ENCODE measurements around the gene SFMBT2.

Gene SFMBT2

DNA sequence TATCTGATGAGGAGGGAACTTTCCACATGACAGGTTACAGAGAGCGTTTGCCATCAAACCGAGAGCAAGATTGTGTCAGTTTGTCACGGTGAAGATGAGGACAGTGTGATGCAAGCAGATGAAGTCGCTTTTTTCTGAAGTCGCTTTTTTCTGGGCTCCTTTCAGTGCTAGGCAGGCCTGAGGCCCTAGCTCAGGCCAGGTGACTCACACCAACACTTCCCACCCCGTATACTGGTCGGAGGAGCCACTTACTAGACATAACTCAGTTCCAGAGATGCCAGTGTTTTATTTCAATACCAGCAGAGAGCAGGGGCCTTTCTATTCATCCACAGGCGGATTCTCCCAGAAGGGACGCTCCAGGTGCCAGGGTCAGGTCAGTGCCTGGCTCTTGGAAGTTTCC, 58.9 kb downstream of the SFMBT2 start:
- Histone ChIP-seq H3K27ac (no peak overlapping the region), H3K4me1 (ENCODE audit: control insufficient read depth in 1 of 2, insufficient read depth in 1 of 2, low read depth in 1 of 2, low read length in 1 of 2) (no peaks in the 10 kb centered on the region), H3K36me3 (no peaks in the 10 kb centered on the region), H3K4me3 (ENCODE audit: low read depth in 1 of 2, low read length in 1 of 2) (no peak overlapping the region), H3K9me3 (no peaks in the 10 kb centered on the region), H3K27me3 (no peaks in the 10 kb centered on the region)
- TF ChIP-seq, protein P1, sequence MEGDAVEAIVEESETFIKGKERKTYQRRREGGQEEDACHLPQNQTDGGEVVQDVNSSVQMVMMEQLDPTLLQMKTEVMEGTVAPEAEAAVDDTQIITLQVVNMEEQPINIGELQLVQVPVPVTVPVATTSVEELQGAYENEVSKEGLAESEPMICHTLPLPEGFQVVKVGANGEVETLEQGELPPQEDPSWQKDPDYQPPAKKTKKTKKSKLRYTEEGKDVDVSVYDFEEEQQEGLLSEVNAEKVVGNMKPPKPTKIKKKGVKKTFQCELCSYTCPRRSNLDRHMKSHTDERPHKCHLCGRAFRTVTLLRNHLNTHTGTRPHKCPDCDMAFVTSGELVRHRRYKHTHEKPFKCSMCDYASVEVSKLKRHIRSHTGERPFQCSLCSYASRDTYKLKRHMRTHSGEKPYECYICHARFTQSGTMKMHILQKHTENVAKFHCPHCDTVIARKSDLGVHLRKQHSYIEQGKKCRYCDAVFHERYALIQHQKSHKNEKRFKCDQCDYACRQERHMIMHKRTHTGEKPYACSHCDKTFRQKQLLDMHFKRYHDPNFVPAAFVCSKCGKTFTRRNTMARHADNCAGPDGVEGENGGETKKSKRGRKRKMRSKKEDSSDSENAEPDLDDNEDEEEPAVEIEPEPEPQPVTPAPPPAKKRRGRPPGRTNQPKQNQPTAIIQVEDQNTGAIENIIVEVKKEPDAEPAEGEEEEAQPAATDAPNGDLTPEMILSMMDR (IDR thresholded peaks at IDR 0.05): no peak

DNA sequence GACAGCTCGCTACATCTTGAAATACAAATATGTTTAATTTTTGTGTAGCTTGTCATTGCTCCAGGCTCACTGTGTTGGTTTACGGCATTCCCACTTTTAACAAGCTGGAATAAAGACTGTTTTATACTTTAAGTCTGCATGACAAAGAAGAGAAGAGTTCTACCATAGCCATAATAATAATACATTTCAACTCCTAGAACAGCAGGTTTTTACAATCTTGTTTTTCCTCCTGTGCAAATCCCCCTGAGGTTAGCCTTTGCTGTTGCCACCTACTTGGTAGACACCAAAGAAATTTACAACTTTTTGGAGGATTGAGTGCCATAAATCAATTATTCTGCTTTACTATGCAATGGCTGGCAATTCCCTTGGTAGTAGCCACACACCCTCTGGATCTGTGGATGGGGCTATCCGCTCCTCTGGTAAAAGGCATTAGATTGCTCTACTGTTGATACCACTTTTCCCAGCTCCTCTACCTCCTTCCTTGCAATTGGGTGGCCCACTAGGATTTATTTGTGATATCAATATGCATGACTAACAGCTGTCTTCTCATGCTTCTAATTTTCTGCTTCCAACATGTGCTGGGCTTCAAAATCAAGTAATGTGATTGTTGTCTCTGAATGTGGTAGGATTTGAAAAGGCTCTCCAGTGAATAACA, 60.2 kb downstream of the SFMBT2 start:
- Histone ChIP-seq H3K36me3 (no peaks in the 10 kb centered on the region), H3K4me1 (ENCODE audit: control insufficient read depth in 1 of 2, insufficient read depth in 1 of 2, low read depth in 1 of 2, low read length in 1 of 2) (no peaks in the 10 kb centered on the region), H3K4me3 (ENCODE audit: low read depth in 1 of 2, low read length in 1 of 2) (no peak overlapping the region), H3K27ac (no peak overlapping the region), H3K9me3 (no peaks in the 10 kb centered on the region), H3K27me3 (no peaks in the 10 kb centered on the region)
- TF ChIP-seq, protein P1 (IDR thresholded peaks at IDR 0.05): no peak

DNA sequence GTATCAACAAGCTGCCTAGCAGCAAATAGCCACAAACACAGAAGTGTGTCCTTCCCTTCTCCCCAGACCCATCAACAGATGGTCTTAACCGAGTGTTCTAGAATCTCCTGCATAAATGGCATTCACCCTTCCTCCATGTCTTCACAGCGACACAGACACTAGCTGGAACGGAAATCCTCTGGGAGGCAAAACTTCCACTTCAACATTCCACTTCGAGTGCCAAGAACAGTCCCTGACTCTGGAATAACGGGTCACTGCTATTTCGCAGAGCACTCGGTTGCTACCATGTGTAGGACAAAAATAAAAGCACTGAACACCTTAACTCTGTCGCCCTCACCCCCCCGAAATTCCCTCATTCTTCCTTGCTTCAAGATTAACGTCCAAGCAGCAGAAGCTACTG, 65.1 kb downstream of the SFMBT2 start:
- Histone ChIP-seq H3K9me3 (no peaks in the 10 kb centered on the region), H3K4me3 (ENCODE audit: low read depth in 1 of 2, low read length in 1 of 2) (no peak overlapping the region), H3K27ac (no peak overlapping the region), H3K36me3 (no peaks in the 10 kb centered on the region), H3K4me1 (ENCODE audit: control insufficient read depth in 1 of 2, insufficient read depth in 1 of 2, low read depth in 1 of 2, low read length in 1 of 2) (no peaks in the 10 kb centered on the region), H3K27me3 (no peaks in the 10 kb centered on the region)
- TF ChIP-seq, protein P1 (IDR thresholded peaks at IDR 0.05): no peak

DNA sequence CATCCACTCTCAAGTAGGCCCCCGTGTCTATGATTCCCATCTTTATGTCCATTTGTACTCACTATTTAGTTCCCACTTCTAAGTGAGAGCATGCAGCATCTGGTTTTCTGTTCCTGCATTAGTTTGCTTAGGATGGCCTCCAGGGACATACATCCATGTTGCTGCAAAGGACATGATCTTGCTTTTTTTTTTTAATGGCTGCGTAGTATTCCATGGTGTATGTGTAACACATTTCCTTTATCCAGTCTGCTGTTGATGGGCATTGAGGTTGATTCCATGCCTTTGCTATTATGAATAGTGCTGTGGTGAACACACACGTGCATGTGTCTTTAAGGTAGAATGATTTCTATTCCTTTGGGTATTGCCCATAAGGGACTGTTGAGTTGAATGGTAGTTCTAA, 67.8 kb downstream of the SFMBT2 start:
- Histone ChIP-seq H3K36me3 (no peaks in the 10 kb centered on the region), H3K4me3 (ENCODE audit: low read depth in 1 of 2, low read length in 1 of 2) (no peak overlapping the region), H3K27ac (no peak overlapping the region), H3K27me3 (no peaks in the 10 kb centered on the region), H3K9me3 (no peaks in the 10 kb centered on the region), H3K4me1 (ENCODE audit: control insufficient read depth in 1 of 2, insufficient read depth in 1 of 2, low read depth in 1 of 2, low read length in 1 of 2) (no peaks in the 10 kb centered on the region)
- TF ChIP-seq, protein P1 (IDR thresholded peaks at IDR 0.05): no peak

DNA sequence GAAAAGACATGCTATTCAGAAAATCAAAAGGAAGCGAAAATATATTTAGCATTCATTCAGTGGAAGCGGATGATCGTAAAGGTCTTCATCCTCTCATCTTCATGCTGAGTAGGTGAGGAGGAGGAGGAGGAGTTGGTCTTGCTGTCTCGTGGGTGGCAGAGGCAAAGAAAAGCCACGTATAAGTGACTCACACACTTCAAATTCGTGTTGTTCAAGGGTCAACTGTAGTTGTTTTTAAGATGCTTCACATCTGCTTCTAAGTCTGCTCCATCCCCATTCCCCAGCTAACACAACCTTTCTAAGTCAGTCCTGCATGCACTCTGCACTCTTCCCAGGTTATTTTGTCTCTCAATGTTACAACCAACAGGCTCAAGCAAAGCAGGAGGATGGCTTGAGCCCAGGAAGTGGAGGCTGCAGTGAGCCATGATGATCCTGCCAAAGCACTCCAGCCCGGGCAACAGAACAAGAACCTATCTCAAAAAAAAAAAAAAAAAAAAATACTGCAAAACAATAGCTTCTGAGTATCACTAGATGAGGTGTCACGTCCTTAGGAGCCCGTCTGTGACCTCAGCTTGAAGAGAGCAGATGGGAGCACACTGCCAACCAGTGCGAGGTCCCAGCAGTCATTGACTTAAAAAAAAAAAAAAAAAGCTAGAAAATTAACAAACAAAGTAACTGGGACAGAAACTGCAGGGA, 70.5 kb downstream of the SFMBT2 start:
- no peaks in the 10 kb centered on the region for H3K36me3 ChIP-seq
- H3K4me3 ChIP-seq (ENCODE audit: low read depth in 1 of 2, low read length in 1 of 2): no peak overlapping the region
- no peak overlapping the region for H3K27ac ChIP-seq
- TF ChIP-seq, protein P1 (IDR thresholded peaks at IDR 0.05): no peak
- H3K4me1 ChIP-seq (ENCODE audit: control insufficient read depth in 1 of 2, insufficient read depth in 1 of 2, low read depth in 1 of 2, low read length in 1 of 2): peaks cover 3 to 4% of the 10 kb centered on the region in 2 experiments
- H3K9me3 ChIP-seq: no peaks in the 10 kb centered on the region
- no peaks in the 10 kb centered on the region for H3K27me3 ChIP-seq
